Activated gamma-delta T cell treated with anti-CD3 and anti-CD28 coated beads, Interleukin-2, amount 50 U/mL, for 16 hours (primary cell): ENCODE data around the gene CUTA.
A peak's percentile ranks its signal among the peaks of the same experiment; 100 is the strongest.

Experiments used
- DNase-seq: peaks from one replicate; pipeline ENCODE4 v3.0.0-alpha.2; 2020; ENCODE audit warnings: low read depth

The CUTA gene

GRCh38 chr6:33439956-33440648, 22.2 kb upstream of the CUTA start:
- no peak for DNase-seq

GRCh38 chr6:33438978-33439594, 21.2 kb upstream of the CUTA start:
- DNase-seq = no peak

GRCh38 chr6:33437666-33438065, 19.8 kb upstream of the CUTA start:
- no peak for DNase-seq

- DNase-seq = no peak
These were observed 17.1 kb upstream of the CUTA start for GRCh38 chr6:33434961-33435360.

GRCh38 chr6:33433544-33434191, 15.8 kb upstream of the CUTA start:
- no peak for DNase-seq

GRCh38 chr6:33433001-33433543, 15.2 kb upstream of the CUTA start:
- DNase-seq = no peak

- no peak for DNase-seq
These were observed 14.6 kb upstream of the CUTA start for GRCh38 chr6:33432546-33432945.

GRCh38 chr6:33431880-33432541, 14.1 kb upstream of the CUTA start:
- DNase-seq = no peak

GRCh38 chr6:33430991-33431879, 13.3 kb upstream of the CUTA start:
- DNase-seq = peak; percentile 77

GRCh38 chr6:33430334-33430733, 12.4 kb upstream of the CUTA start:
- DNase-seq = no peak

GRCh38 chr6:33429750-33430052, 11.8 kb upstream of the CUTA start:
- no peak for DNase-seq

GRCh38 chr6:33428966-33429749, 11.3 kb upstream of the CUTA start:
- no peak for DNase-seq

- DNase-seq = no peak
These were observed 10.5 kb upstream of the CUTA start for GRCh38 chr6:33428224-33428965.

GRCh38 chr6:33427585-33428223, 9.8 kb upstream of the CUTA start:
- DNase-seq = no peak

- no peak for DNase-seq
These were observed 8.9 kb upstream of the CUTA start for GRCh38 chr6:33426590-33427511.

- DNase-seq = peak; percentile 63
These were observed 8.0 kb upstream of the CUTA start for GRCh38 chr6:33425668-33426577.

GRCh38 chr6:33424855-33425667, 7.2 kb upstream of the CUTA start:
- DNase-seq = no peak
